HG03097 (cell line): ENCODE measurements around the gene KCNG1.
A peak's percentile ranks its signal among the peaks of the same experiment; 100 is the strongest.

Experiments
- ATAC-seq: cut with Tn5 transposase; IDR thresholded peaks from one replicate; pipeline ENCODE4 v1.9.1; 2021; ENCODE audit not compliant: unreplicated experiment, low FRiP score

Gene KCNG1

GRCh38 chr20:50957798-50958614 is 64.9 kb downstream of the KCNG1 start, which contains the start of gene DPM1:
Gene DPM1, minus strand, starts transcription at chr20:50958532. Its CDS starts 9 bp downstream, at chr20:50958523.
- peak; percentile 84 for ATAC-seq

DNA sequence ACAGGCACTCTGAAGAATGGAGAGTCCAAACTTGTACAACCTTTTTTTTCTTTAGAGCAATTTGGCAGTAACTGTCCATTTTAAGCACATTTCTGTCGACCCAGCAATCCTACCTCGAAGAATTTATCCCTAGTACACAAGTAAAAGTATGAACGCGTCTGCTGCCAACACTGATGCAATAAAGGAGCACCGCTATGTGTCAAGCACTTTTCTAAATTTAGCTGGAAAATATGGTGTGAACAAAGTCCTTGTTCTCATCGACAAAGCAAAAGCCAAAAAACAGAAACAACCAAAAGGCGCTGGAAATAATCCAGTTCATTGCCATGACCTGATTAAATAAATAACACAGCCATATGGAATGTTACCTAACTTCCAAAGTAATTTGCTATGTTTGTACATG is 65.6 kb downstream of the KCNG1 start:
- no peak for ATAC-seq

DNA sequence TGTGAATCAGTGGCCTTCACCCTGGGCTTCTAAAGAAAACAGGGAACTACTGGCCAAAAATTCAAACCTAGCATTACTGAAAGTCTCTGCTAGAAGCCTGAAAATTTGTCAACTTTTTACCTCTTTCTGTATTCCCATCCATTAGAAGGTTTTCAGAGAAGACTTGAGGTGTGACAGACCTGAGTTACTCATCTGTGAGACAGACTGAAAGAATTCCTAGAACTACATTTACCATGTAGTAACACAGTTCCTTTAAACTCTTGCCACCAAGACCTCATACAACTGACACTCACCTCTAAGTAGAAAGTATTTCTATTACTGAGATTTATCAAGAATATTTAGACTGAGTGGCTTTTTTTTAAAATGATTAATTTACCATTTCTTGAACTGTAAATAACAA is 69.1 kb downstream of the KCNG1 start:
- no peak for ATAC-seq
